Astrocyte (in vitro differentiated cells and primary cell): Measurements from ENCODE around the gene DMC1.
"Not testable (repeated sequence)": the region's sequence is repeated elsewhere in the genome, so short reads cannot be mapped to it uniquely, and the experiment has no call there.

Experiments used
- CTCF ChIP-seq: IDR thresholded peaks from 2 replicates; pipeline ENCODE4 v1.5.1; 2011; ENCODE audit warnings: low read depth, mild to moderate bottlenecking, inconsistent platforms, low read length, moderate library complexity; ENCODE audit not compliant: insufficient read depth
- EZH2 ChIP-seq: IDR thresholded peaks from 2 replicates; pipeline ENCODE4 v1.6.1; 2012; ENCODE audit warnings: mild to moderate bottlenecking, low read length, inconsistent platforms; ENCODE audit not compliant: insufficient read depth

- not testable (repeated sequence) for TF ChIP-seq EZH2, CTCF
Observed at GRCh38 chr22:38470179-38470578, 99.8 kb downstream of the DMC1 start.
